Measurements from ENCODE around the gene GJA3.

- no peak for TF ChIP-seq CTCF (conservative IDR thresholded peaks at IDR 0.05; ENCODE audit: low read depth, low read length)
- TF ChIP-seq EZH2 (IDR thresholded peaks at IDR 0.05; ENCODE audit: borderline replicate concordance, low read depth, low read length, poor library complexity, severe bottlenecking) = no peak
Measured at GRCh38 chr13:20121159-20121525, 39.7 kb downstream of the GJA3 start.

Measured in A673 (cell line).